HEK293T (cell line): ENCODE data around the gene KLHDC4.

Source experiments
- FOXK2 ChIP-seq: fragments of 450-650 bp; IDR thresholded peaks from 2 replicates; pipeline ENCODE4 v1.6.1; 2016; ENCODE audit warnings: mild to moderate bottlenecking
- FOXM1 ChIP-seq: fragments of 450-650 bp; IDR thresholded peaks from 2 replicates; pipeline ENCODE4 v1.6.1; 2017; ENCODE audit warnings: mild to moderate bottlenecking, borderline replicate concordance
- SP1 ChIP-seq: fragments of 450-650 bp; IDR thresholded peaks from 2 replicates; pipeline ENCODE4 v1.6.1; 2017
- SUZ12 ChIP-seq: fragments of 450-650 bp; IDR thresholded peaks from 2 replicates; pipeline ENCODE4 v1.6.1; 2016; ENCODE audit warnings: mild to moderate bottlenecking
- ZNF384 ChIP-seq: fragments of 450-650 bp; IDR thresholded peaks from 2 replicates; pipeline ENCODE4 v1.6.1; 2016

DNA sequence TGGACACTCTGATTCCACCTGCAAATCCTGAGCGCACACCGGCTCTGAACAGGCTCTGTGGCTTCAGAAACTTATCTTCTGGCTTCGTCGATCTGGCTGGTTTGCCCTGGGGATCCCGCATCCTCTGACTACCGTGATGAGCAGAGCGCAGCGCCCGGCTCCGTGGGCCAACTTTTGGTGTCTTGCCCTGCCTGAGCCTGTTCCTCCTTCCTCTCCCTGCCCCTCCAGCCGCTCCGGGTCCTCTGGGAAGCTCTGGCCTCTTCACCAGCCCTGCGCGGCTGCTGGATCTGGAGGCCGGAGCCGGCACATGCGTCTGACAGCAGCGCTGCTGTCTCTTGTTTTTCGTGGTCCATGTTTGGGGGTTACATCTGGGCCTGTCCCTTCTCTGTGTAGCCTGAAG lies 97.8 kb downstream of the KLHDC4 start:
- TF ChIP-seq SUZ12: no peak
- TF ChIP-seq FOXM1: no peak
- no peak for TF ChIP-seq FOXK2
- TF ChIP-seq SP1: no peak
- no peak for TF ChIP-seq ZNF384
